HepG2 (cell line): ENCODE data around the gene ADIPOR2. TPM values are rescaled to one million over a fixed set of nuclear protein-coding genes. Genes with fewer than 3 reads are reported as not detected.

Experiments used
- ARID5B ChIP-seq: IDR thresholded peaks from 2 replicates; pipeline ENCODE4 v1.4.0; 2020; ENCODE audit warnings: mild to moderate bottlenecking, missing genetic modification reagents
- ATF7 ChIP-seq, 2 experiments: fragments of 450-650 bp in 1 of 2; sonication (generic) in 1 of 2; formaldehyde crosslinking in 1 of 2; IDR thresholded peaks; 2 replicates each; pipeline versions ENCODE4 v1.4.0 to v1.6.1; 2016 to 2020; ENCODE audit warnings: antibody characterized with exemption in 1 of 2, mild to moderate bottlenecking in 1 of 2, missing genetic modification reagents in 1 of 2
- BCLAF1 ChIP-seq: fragments of 450-650 bp; IDR thresholded peaks from 2 replicates; pipeline ENCODE4 v1.6.1; 2017; ENCODE audit warnings: mild to moderate bottlenecking
- GMEB2 ChIP-seq: IDR thresholded peaks from 2 replicates; pipeline ENCODE4 v1.6.1; 2016; ENCODE audit warnings: missing biosample characterization, missing genetic modification reagents, low read depth
- HES4 ChIP-seq: sonication (generic); formaldehyde crosslinking; IDR thresholded peaks from 2 replicates; pipeline ENCODE4 v1.9.0; 2021; ENCODE audit warnings: mild to moderate bottlenecking, missing genetic modification reagents, borderline replicate concordance
- HOXA5 ChIP-seq: sonication (generic); formaldehyde crosslinking; IDR thresholded peaks from 2 replicates; pipeline ENCODE4 v1.4.0; 2020; ENCODE audit warnings: missing genetic modification reagents
- MXI1 ChIP-seq: IDR thresholded peaks from 3 replicates; pipeline ENCODE4 v1.6.1; 2012; ENCODE audit warnings: low read depth, low read length, inconsistent platforms, borderline replicate concordance
- NFRKB ChIP-seq: fragments of 450-650 bp; IDR thresholded peaks from 2 replicates; pipeline ENCODE4 v1.6.1; 2017
- RBAK ChIP-seq: sonication (generic); formaldehyde crosslinking; IDR thresholded peaks from 2 replicates; pipeline ENCODE4 v1.5.1; 2020; ENCODE audit warnings: mild to moderate bottlenecking, missing genetic modification reagents
- REPIN1 ChIP-seq: sonication (generic); formaldehyde crosslinking; IDR thresholded peaks from 2 replicates; pipeline ENCODE4 v1.8.0; 2022; ENCODE audit warnings: missing genetic modification reagents, low read depth, mild to moderate bottlenecking, borderline replicate concordance
- RFX1 ChIP-seq: fragments of 450-650 bp; IDR thresholded peaks from 2 replicates; pipeline ENCODE4 v1.6.1; 2017
- SMARCE1 ChIP-seq: fragments of 450-650 bp; IDR thresholded peaks from 2 replicates; pipeline ENCODE4 v1.6.1; 2017; ENCODE audit warnings: borderline replicate concordance
- SPEN ChIP-seq: sonication (generic); formaldehyde crosslinking; IDR thresholded peaks from 2 replicates; pipeline ENCODE4 v1.5.1; 2020; ENCODE audit warnings: low read depth, mild to moderate bottlenecking, missing genetic modification reagents
- TMF1 ChIP-seq: sonication (generic); formaldehyde crosslinking; IDR thresholded peaks from 2 replicates; pipeline ENCODE4 v1.8.1; 2022; ENCODE audit warnings: low read depth, missing genetic modification reagents
- ZNF20 ChIP-seq: sonication (generic); formaldehyde crosslinking; IDR thresholded peaks from 2 replicates; pipeline ENCODE4 v1.4.0; 2020; ENCODE audit warnings: mild to moderate bottlenecking, moderate library complexity, missing genetic modification reagents
- ZNF24 ChIP-seq: fragments of 450-650 bp; IDR thresholded peaks from 2 replicates; pipeline ENCODE4 v1.6.1; 2017; ENCODE audit warnings: antibody characterized with exemption, mild to moderate bottlenecking
- ZNF276 ChIP-seq: sonication (generic); formaldehyde crosslinking; IDR thresholded peaks from 2 replicates; pipeline ENCODE4 v1.4.0; 2020; ENCODE audit warnings: mild to moderate bottlenecking, low read depth, missing genetic modification reagents
- ZNF639 ChIP-seq: conservative IDR thresholded peaks from 2 replicates; pipeline ENCODE4 v1.6.1; 2018; ENCODE audit warnings: missing genetic modification reagents
- ZNF776 ChIP-seq: sonication (generic); formaldehyde crosslinking; IDR thresholded peaks from 2 replicates; pipeline ENCODE4 v1.4.0; 2020; ENCODE audit warnings: mild to moderate bottlenecking, missing genetic modification reagents
- polyA plus RNA-seq, 8 experiments: library from polyadenylated mRNA; depleted of rRNA in 3 of 8; stranded (reverse) in 7 of 8; unstranded in 1 of 8; fragments of >200 nt; fragmentation: Illumina TruSeq in 4 of 8; extraction: Trizol in 4 of 8; gene quantifications; 2 replicates each; pipeline versions ENCODE4 v1.2.1 to v1.2.3, GENCODE V29; 2011 to 2016; ENCODE audit warnings: low read depth in 4 of 8, missing spikeins in 1 of 8, mixed read lengths in 1 of 8; ENCODE audit not compliant: insufficient read depth in 1 of 8
- total RNA-seq, 5 experiments: library from RNA; depleted of rRNA; stranded (reverse); fragments of >200 nt; fragmentation: Illumina TruSeq; extraction: Trizol; gene quantifications; 2 replicates each; pipeline ENCODE4 v1.2.3, GENCODE V29; 2016; ENCODE audit warnings: low read depth in 1 of 5

Gene ADIPOR2
- total and polyA plus RNA-seq, 2 of the 13 experiments (the other 11 are each of a cell fraction or from before 2014, with no cell fraction given) = 35.2 to 52.2 TPM

- no peak for TF ChIP-seq ATF7 (IDR thresholded peaks at IDR 0.05)
- no peak for TF ChIP-seq ATF7 (CRISPR knock-in tag; IDR thresholded peaks at IDR 0.05)
- TF ChIP-seq HES4 = no peak
- TF ChIP-seq GMEB2 = no peak
- TF ChIP-seq RBAK (CRISPR knock-in tag) = no peak
- no peak for TF ChIP-seq HOXA5 (CRISPR knock-in tag)
- TF ChIP-seq BCLAF1 = no peak
- TF ChIP-seq ZNF20 (CRISPR knock-in tag) = no peak
- no peak for TF ChIP-seq TMF1 (CRISPR knock-in tag)
- TF ChIP-seq ARID5B (CRISPR knock-in tag) = peak; percentile 73
- no peak for TF ChIP-seq MXI1
- TF ChIP-seq NFRKB = no peak
- TF ChIP-seq RFX1 = no peak
- no peak for TF ChIP-seq ZNF639 (CRISPR knock-in tag)
- no peak for TF ChIP-seq ZNF276 (CRISPR knock-in tag)
- TF ChIP-seq ZNF24 = no peak
- no peak for TF ChIP-seq ZNF776 (CRISPR knock-in tag)
- TF ChIP-seq SMARCE1 = no peak
- TF ChIP-seq SPEN (CRISPR knock-in tag) = peak; percentile 68
- no peak for TF ChIP-seq REPIN1 (CRISPR knock-in tag)
Observed at GRCh38 chr12:1825382-1826102, 134.7 kb downstream of the ADIPOR2 start (continued).
